Pulmonary artery endothelial cell (primary cell): ENCODE results near the gene NEDD4L. TPM values are rescaled to one million over a fixed set of nuclear protein-coding genes. Genes with fewer than 3 reads are reported as not detected.

Source experiments
- DNase-seq: peaks from one replicate; pipeline ENCODE4 v3.0.0-alpha.2; 2011; ENCODE audit warnings: low read depth, low spot score
- total RNA-seq: library from RNA; depleted of rRNA; stranded (reverse); fragments of >200 nt; gene quantifications from 2 replicates; pipeline ENCODE4 v1.2.3, GENCODE V29; 2014

Gene NEDD4L
- total RNA-seq, 1 donor from 2014 or later, result 5.6 TPM

- DNase-seq, result no peak
These were observed 49.3 kb downstream of the NEDD4L start for GRCh38 chr18:58093311-58093803.

DNA sequence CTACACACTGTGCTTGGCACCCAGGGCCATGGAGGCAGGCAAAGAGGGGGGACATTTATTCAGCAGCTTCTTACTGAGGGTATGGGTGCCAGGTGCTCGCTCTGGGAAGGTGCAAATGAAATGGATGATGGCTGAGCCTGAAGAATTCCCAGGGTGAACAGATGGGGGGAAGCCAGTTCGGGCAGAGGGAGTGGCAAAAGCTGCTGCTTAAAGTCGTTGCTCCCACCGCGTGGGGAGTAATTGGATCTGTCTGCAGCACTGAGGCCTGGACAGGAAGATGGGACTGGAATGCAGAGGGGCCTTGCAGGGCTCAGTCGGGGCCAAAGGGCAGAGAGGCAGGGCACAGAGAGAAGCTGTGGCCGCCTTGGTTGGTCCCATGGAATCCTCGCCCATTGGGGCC, 51.2 kb downstream of the NEDD4L start:
- DNase-seq, result no peak

DNA sequence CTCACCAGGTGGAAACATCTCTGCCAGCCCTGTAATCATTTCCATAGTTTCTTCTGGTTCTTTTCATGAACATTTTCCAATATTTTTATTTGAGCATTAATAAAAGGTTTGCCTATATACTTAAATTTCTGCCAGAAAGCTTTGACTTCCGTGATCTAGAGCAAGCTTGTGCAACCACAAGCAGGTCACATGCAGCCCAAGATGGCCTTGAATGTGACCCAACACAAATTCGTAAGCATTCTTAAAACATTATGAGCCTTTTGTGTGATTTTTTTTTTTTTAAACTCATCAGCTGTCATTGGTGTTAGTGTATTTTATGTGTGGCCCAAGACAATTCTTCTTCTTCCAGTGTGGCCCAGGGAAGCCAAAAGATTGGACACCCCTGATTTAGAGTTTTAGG, 51.6 kb downstream of the NEDD4L start:
- DNase-seq, result no peak

DNA sequence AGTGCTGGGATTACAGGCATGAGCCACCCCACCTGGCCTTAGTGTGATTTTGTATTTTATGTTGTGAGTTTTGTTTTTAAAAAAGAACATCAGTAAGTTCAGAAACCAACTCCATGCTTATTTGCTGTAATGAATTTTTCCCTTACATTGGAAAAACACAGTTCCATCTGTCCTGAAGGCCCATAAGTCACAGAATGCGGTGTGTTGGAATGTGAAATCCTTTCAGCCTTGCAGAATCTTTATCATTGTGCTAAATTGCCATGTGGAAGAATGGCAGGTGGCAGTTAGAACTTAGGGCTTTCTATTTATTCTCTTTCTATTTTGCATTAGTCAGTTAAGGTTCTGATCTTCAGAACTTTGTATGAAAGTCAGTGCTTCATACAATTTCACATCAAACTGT, 52.6 kb downstream of the NEDD4L start:
- DNase-seq, result no peak

GRCh38 chr18:58097121-58097906, 53.3 kb downstream of the NEDD4L start:
- peak; percentile 4 for DNase-seq

GRCh38 chr18:58097907-58098166, 53.8 kb downstream of the NEDD4L start:
- DNase-seq, result no peak

- no peak for DNase-seq
These were observed 54.7 kb downstream of the NEDD4L start for GRCh38 chr18:58098706-58099105.

DNA sequence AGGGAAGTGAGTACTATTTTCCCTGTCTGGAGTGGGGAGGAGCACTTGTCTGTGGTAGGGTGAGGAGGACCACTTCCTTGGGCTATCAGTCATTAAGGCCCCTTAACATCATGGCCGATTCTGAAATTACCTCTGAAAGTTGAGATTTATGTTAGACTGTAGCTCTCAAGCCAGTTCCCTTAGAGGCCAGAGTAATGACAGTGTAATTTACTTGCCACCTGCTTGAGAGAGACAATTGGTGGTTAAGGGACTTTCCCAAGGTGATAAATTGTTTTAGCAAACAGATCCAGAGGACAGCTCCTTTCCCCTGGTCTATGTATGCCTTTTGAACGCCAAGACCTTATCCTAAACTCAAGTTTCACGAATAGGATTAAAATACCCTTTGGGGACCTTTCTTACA, 56.1 kb downstream of the NEDD4L start:
- no peak for DNase-seq

- no peak for DNase-seq
These were observed 57.3 kb downstream of the NEDD4L start for GRCh38 chr18:58101291-58101794.

DNA sequence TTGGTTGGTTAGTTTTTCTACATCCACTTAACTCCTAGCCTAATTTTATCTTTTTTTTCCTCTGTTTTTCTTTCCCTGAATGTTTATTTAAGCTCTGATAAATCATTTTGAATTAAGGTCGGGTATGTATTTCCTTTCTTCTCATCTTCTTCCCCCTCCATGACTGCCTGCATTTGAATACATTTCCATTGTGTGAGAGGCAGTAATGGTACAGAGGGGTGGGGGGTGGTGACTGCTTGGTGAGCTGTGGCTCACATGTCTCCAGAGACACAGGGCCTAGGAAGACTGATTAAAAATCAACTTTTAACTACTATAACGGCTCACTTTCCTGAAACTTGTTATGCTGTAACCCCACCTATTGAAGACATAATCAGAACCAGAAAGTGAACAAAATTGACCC, 58.0 kb downstream of the NEDD4L start:
- DNase-seq, result no peak

- no peak for DNase-seq
These were observed 58.8 kb downstream of the NEDD4L start for GRCh38 chr18:58102875-58103274.

GRCh38 chr18:58103339-58103985, 59.4 kb downstream of the NEDD4L start:
- no peak for DNase-seq

- DNase-seq, result no peak
These were observed 60.1 kb downstream of the NEDD4L start for GRCh38 chr18:58104096-58104495.

- DNase-seq, result no peak
These were observed 61.3 kb downstream of the NEDD4L start for GRCh38 chr18:58105206-58105887.

- no peak for DNase-seq
These were observed 61.8 kb downstream of the NEDD4L start for GRCh38 chr18:58105888-58106260.

DNA sequence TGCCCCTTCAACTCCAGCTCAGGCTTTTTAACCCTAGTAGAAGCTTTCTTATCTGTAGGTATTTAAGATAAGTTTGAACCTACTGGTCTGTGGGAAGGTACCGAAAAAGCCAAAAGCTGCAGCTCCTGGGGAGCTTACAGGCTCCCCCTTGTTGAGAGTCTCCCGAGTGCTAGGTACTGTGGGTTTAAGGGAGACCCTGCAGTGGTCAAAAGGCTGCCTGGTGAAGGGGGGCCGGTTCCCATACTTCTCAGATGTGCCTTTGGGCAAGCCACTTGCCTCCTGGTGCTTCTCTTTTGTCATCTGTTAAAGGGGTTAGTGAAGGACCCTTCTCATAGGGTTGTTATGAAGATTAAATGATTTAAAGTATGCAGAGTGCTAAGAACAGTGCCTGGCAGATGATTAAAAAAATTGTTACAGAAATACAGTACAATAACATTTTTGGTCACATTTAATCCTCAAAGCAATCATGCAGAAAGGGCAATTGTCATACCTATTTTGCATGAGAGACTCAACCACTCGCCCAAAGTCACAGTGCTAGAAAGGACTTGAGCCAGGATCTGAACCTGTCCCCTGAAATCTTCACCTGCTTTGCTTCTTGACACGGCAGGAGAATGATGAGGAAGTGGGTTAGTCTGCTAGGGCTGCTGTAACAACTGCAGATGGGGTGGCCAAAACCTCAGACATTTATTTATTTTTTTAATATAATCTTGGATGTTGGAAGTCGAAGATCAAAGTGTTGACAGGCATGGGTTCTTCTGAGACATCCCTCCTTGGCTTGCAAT, 62.5 kb downstream of the NEDD4L start:
- DNase-seq, result no peak

DNA sequence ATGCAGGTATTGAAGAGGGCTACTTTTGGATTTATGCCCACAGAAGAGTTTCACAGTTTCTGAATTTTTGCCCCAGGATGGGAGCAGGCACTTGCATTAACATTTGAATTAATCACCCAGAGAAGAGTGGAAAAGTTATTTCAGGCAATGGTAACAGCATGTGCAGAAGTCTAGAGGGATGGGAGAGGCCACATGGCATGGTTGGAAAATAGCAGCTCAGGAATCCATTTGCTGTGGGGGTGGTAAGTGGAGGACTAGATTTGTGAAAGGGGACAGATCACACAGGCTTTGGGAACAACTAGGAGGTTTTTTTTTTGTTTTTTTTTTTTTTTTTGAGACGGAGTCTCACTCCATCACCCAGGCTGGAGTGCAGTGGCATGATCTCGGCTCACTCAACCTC, 65.2 kb downstream of the NEDD4L start:
- no peak for DNase-seq

DNA sequence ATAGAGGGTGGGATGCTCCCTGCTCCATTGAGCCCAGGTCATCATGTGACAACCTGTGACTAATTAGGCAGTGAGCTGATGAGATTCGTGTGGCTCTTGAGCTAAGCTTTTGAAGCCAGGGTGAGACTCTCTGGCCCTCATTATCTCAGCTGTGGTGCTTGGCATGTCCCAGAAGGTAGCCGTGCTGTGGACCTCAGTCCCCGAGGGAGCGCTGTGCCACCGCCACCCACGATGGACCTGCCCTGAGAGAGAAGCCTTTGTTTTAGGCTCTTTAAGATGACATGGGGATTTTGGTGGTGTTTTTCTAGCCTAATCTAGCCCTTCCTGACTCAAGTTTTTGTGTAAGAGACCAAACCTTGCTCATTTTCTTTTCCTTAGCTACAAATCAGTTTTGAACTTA, 66.4 kb downstream of the NEDD4L start:
- no peak for DNase-seq

DNA sequence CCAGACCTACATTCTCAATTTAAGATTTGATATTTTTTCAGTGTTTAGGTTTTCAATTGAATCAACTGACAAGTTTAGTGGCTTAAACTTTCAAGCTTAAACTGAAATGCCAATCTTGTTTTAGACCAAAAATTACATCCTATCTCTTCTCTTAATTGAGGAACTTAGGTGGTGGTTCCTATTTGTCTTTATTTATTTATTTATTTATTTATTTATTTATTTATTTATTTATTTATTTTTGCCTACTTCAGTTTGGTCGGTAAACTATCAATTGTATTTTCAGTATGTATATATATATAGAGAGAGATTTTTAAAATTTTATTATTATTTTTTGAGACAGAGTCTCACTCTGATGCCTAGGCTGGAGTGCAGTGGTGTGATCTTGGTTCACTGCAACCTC, 68.1 kb downstream of the NEDD4L start:
- DNase-seq, result no peak

DNA sequence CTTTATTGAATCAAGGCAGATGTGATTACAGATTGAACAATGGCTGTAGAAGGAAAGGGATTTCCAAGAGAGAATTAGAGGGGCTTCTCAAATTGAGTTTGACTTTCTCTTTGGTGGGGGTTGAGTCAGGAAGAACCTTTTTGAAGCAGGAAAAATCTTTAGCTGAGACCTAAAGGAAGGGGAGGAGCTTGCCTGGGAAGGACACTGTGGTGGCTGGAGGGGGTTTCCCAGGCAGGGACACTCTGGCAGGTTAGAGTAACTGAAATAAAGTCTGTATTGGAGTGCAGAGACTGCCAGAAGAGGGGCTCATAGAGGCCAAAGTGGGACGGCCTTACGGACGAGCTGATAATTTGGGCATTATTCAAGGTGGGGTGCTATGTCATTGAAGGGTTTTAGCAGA, 69.3 kb downstream of the NEDD4L start:
- no peak for DNase-seq

GRCh38 chr18:58114766-58115165, 70.7 kb downstream of the NEDD4L start:
- DNase-seq, result no peak

GRCh38 chr18:58116818-58117217, 72.8 kb downstream of the NEDD4L start:
- DNase-seq, result no peak
